ENCODE data around the gene SULT4A1. TPM values are rescaled to one million over a fixed set of nuclear protein-coding genes. Genes with fewer than 3 reads are reported as not detected.

SULT4A1 gene
- total RNA-seq, 2 experiments from 2014 or later: not detected

GRCh38 chr22:43883719-43884415, 21.6 kb upstream of the SULT4A1 start:
- no peak for TF ChIP-seq EZH2phosphoT487 (IDR thresholded peaks at IDR 0.05; ENCODE audit: borderline replicate concordance, low read depth, low read length)
- no peak for TF ChIP-seq CTCF (conservative IDR thresholded peaks at IDR 0.05; ENCODE audit: low read length)

GRCh38 chr22:43883012-43883661, 20.8 kb upstream of the SULT4A1 start:
- no peaks in the 10 kb centered on the region for H4K20me1 ChIP-seq (ENCODE audit: insufficient read depth, low read length)
- TF ChIP-seq CTCF (conservative IDR thresholded peaks at IDR 0.05; ENCODE audit: low read length) (peak; percentile 88), EZH2phosphoT487 (IDR thresholded peaks at IDR 0.05; ENCODE audit: borderline replicate concordance, low read depth, low read length) (no peak)
- no peak overlapping the region for H3K4me3 ChIP-seq (ENCODE audit: low read depth, low read length, poor library complexity, severe bottlenecking)
- no peaks in the 10 kb centered on the region for H3K9me2 ChIP-seq (ENCODE audit: insufficient read depth, low read length)
- ChIA-PET POLR2A (no interaction called here), CTCF (ENCODE audit: unreplicated experiment) (interaction anchor here (0.6 to 1.1 kb wide), 2 partner anchors 63 to 830 kb away, joined by 3 to 4 read pairs; no protein-coding TSS in a partner anchor)
- peak; percentile 75 for DNase-seq (ENCODE audit: low spot score)
- H3K9me3 ChIP-seq (ENCODE audit: low read length): no peaks in the 10 kb centered on the region
- H2AFZ ChIP-seq (ENCODE audit: low read length): no peak overlapping the region
- intact Hi-C loops (cut with micrococcal nuclease; ENCODE audit: unreplicated experiment): loop anchor here (1.0 to 10.0 kb wide), 3 partner anchors 20 to 742 kb away; no protein-coding TSS in a partner anchor
- H3K27ac ChIP-seq (ENCODE audit: low read depth, low read length, poor library complexity, severe bottlenecking): no peak overlapping the region
- peaks cover 8% of the 10 kb centered on the region for H3K4me1 ChIP-seq (ENCODE audit: insufficient read depth, low read length, poor library complexity, severe bottlenecking)
- H3K4me2 ChIP-seq (ENCODE audit: low read length): no peak overlapping the region
- no peaks in the 10 kb centered on the region for H3K36me3 ChIP-seq (ENCODE audit: insufficient read depth, low read length)
- no TSS peak for BruUV-seq (replicated peaks)
- no peaks in the 10 kb centered on the region for H3K79me2 ChIP-seq (ENCODE audit: insufficient read depth, low read depth, low read length)

More at GRCh38 chr22:43883719-43884415, 21.6 kb upstream of the SULT4A1 start:
- Histone ChIP-seq H3K27ac (ENCODE audit: low read depth, low read length, poor library complexity, severe bottlenecking) (no peak overlapping the region), H2AFZ (ENCODE audit: low read length) (no peak overlapping the region), H3K4me3 (ENCODE audit: low read depth, low read length, poor library complexity, severe bottlenecking) (no peak overlapping the region), H3K9me2 (ENCODE audit: insufficient read depth, low read length) (no peaks in the 10 kb centered on the region), H3K4me2 (ENCODE audit: low read length) (no peak overlapping the region), H3K4me1 (ENCODE audit: insufficient read depth, low read length, poor library complexity, severe bottlenecking) (peaks cover 8% of the 10 kb centered on the region), H3K79me2 (ENCODE audit: insufficient read depth, low read depth, low read length) (no peaks in the 10 kb centered on the region), H3K9me3 (ENCODE audit: low read length) (no peaks in the 10 kb centered on the region), H4K20me1 (ENCODE audit: insufficient read depth, low read length) (no peaks in the 10 kb centered on the region), H3K36me3 (ENCODE audit: insufficient read depth, low read length) (no peaks in the 10 kb centered on the region)
- no TSS peak for BruUV-seq (replicated peaks)
- no peak for DNase-seq (ENCODE audit: low spot score)
- intact Hi-C loops (cut with micrococcal nuclease; ENCODE audit: unreplicated experiment): loop anchor here (1.0 to 10.0 kb wide), 3 partner anchors 19 to 741 kb away; no protein-coding TSS in a partner anchor
- ChIA-PET CTCF (ENCODE audit: unreplicated experiment) (interaction anchor here (1.1 kb wide), 1 partner anchor 62 kb away, joined by 4 read pairs; no protein-coding TSS in a partner anchor), POLR2A (no interaction called here)
